H9 (cell line): ENCODE data around the gene KCTD18. TPM values are rescaled to one million over a fixed set of nuclear protein-coding genes. Genes with fewer than 3 reads are reported as not detected.

Source experiments
- DNase-seq: peaks from one replicate; pipeline ENCODE4 v3.0.0-alpha.2; 2017
- H2AFZ ChIP-seq: one replicate; pipeline ENCODE4 v1.6.1; 2013; ENCODE audit warnings: mild to moderate bottlenecking, low read length, control low read depth, moderate library complexity
- H2AK5ac ChIP-seq: 2 replicates; pipeline ENCODE4 v1.6.1; 2013; ENCODE audit warnings: low read length, control low read depth, mixed read lengths; ENCODE audit not compliant: insufficient read length
- H2BK120ac ChIP-seq: one replicate; pipeline ENCODE4 v1.6.1; 2013; ENCODE audit warnings: low read depth, mild to moderate bottlenecking, low read length, control low read depth, inconsistent platforms; ENCODE audit not compliant: poor library complexity, severe bottlenecking
- H2BK12ac ChIP-seq: 2 replicates; pipeline ENCODE4 v1.6.1; 2013; ENCODE audit warnings: low read length, control low read depth, mixed read lengths, low read depth; ENCODE audit not compliant: insufficient read length
- H2BK15ac ChIP-seq: 2 replicates; pipeline ENCODE4 v1.6.1; 2013; ENCODE audit warnings: low read depth, low read length, control low read depth
- H2BK20ac ChIP-seq: one replicate; pipeline ENCODE4 v1.6.1; 2013; ENCODE audit warnings: low read depth, mild to moderate bottlenecking, low read length, control low read depth, inconsistent platforms; ENCODE audit not compliant: poor library complexity, severe bottlenecking
- H2BK5ac ChIP-seq: 2 replicates; pipeline ENCODE4 v1.6.1; 2013; ENCODE audit warnings: low read length, control low read depth, mixed read lengths; ENCODE audit not compliant: insufficient read length
- H3K14ac ChIP-seq: 2 replicates; pipeline ENCODE4 v1.6.1; 2013; ENCODE audit warnings: low read length, control low read depth; ENCODE audit not compliant: insufficient read depth
- H3K18ac ChIP-seq: 2 replicates; pipeline ENCODE4 v1.6.1; 2013; ENCODE audit warnings: low read depth, mild to moderate bottlenecking, mixed read lengths, low read length, control low read depth; ENCODE audit not compliant: insufficient read length
- H3K23ac ChIP-seq: 2 replicates; pipeline ENCODE4 v1.6.1; 2013; ENCODE audit warnings: low read length, control low read depth, mixed read lengths, low read depth; ENCODE audit not compliant: insufficient read length
- H3K23me2 ChIP-seq: 2 replicates; pipeline ENCODE4 v1.6.1; 2013; ENCODE audit warnings: low read depth, mild to moderate bottlenecking, mixed read lengths, low read length, control low read depth; ENCODE audit not compliant: insufficient read length, poor library complexity, severe bottlenecking
- H3K27ac ChIP-seq: 2 replicates; pipeline ENCODE4 v1.5.1; 2013; ENCODE audit warnings: low read length, control low read depth, mixed read lengths, low read depth; ENCODE audit not compliant: insufficient read length
- H3K27me3 ChIP-seq: 2 replicates; pipeline ENCODE4 v1.6.1; 2013; ENCODE audit warnings: low read length, control low read depth, inconsistent platforms; ENCODE audit not compliant: insufficient read depth
- H3K4ac ChIP-seq: 2 replicates; pipeline ENCODE4 v1.6.1; 2013; ENCODE audit warnings: low read depth, mild to moderate bottlenecking, control low read depth, inconsistent platforms, low read length, moderate library complexity
- H3K4me1 ChIP-seq: 2 replicates; pipeline ENCODE4 v1.6.1; 2013; ENCODE audit warnings: low read length, control low read depth, inconsistent platforms; ENCODE audit not compliant: insufficient read depth
- H3K4me2 ChIP-seq: 2 replicates; pipeline ENCODE4 v1.6.1; 2013; ENCODE audit warnings: low read length, control low read depth, mixed read lengths; ENCODE audit not compliant: insufficient read length, insufficient read depth
- H3K56ac ChIP-seq: 2 replicates; pipeline ENCODE4 v1.6.1; 2013; ENCODE audit warnings: low read depth, mild to moderate bottlenecking, mixed read lengths, low read length, control low read depth; ENCODE audit not compliant: insufficient read length
- H3K79me1 ChIP-seq: 2 replicates; pipeline ENCODE4 v1.6.1; 2013; ENCODE audit warnings: low read depth, mild to moderate bottlenecking, moderate library complexity, low read length, control low read depth, inconsistent platforms; ENCODE audit not compliant: insufficient read depth, poor library complexity, severe bottlenecking
- H3K79me2 ChIP-seq: 2 replicates; pipeline ENCODE4 v1.6.1; 2013; ENCODE audit warnings: low read length, control low read depth, inconsistent platforms; ENCODE audit not compliant: insufficient read depth
- H3K9ac ChIP-seq: 2 replicates; pipeline ENCODE4 v1.6.1; 2013; ENCODE audit warnings: low read length, control low read depth, mixed read lengths; ENCODE audit not compliant: insufficient read length; ENCODE audit errors: extremely low read depth
- H3K9me3 ChIP-seq: one replicate; pipeline ENCODE4 v1.6.1; 2013; ENCODE audit warnings: low read depth, low read length, inconsistent platforms; ENCODE audit not compliant: control insufficient read depth
- H3T11ph ChIP-seq: one replicate; pipeline ENCODE4 v1.6.1; 2013; ENCODE audit warnings: mild to moderate bottlenecking, low read length, control low read depth, inconsistent platforms
- H4K20me1 ChIP-seq: one replicate; pipeline ENCODE4 v1.6.1; 2013; ENCODE audit not compliant: control insufficient read depth, insufficient read length, insufficient read depth
- H4K5ac ChIP-seq: 2 replicates; pipeline ENCODE4 v1.6.1; 2013; ENCODE audit warnings: low read depth, mild to moderate bottlenecking, mixed read lengths, low read length, control low read depth; ENCODE audit not compliant: insufficient read length
- H4K8ac ChIP-seq: replicated peaks from 2 replicates; pipeline ENCODE4 v1.6.1; 2013; ENCODE audit warnings: low read length, control low read depth, mixed read lengths, low read depth; ENCODE audit not compliant: insufficient read length
- H4K91ac ChIP-seq: 2 replicates; pipeline ENCODE4 v1.6.1; 2013; ENCODE audit warnings: low read depth, mild to moderate bottlenecking, moderate library complexity, mixed read lengths, low read length, control low read depth; ENCODE audit not compliant: insufficient read length
- H3K27ac Mint-ChIP-seq, 3 experiments: 2 replicates in 2 of 3; 3 replicates in 1 of 3; pipeline ENCODE4 v1.8.0; 2020 to 2021; ENCODE audit warnings: mixed read lengths in 3 of 3, mild to moderate bottlenecking in 1 of 3, moderate library complexity in 1 of 3
- H3K27me3 Mint-ChIP-seq: 2 replicates; pipeline ENCODE4 v1.8.0; 2021; ENCODE audit warnings: low read depth, mild to moderate bottlenecking, moderate library complexity, mixed read lengths
- H3K36me3 Mint-ChIP-seq, 3 experiments: 2 replicates in 2 of 3; 3 replicates in 1 of 3; pipeline ENCODE4 v1.8.0; 2020 to 2021; ENCODE audit warnings: low read depth in 3 of 3, mixed read lengths in 3 of 3; ENCODE audit not compliant: insufficient read depth in 1 of 3
- H3K4me1 Mint-ChIP-seq, 2 experiments: 2 replicates each; pipeline ENCODE4 v1.8.0; 2020; ENCODE audit warnings: mixed read lengths in 2 of 2
- H3K4me3 Mint-ChIP-seq, 2 experiments: 2 replicates in 1 of 2; 3 replicates in 1 of 2; pipeline ENCODE4 v1.8.0; 2020 to 2021; ENCODE audit warnings: mild to moderate bottlenecking in 2 of 2, mixed read lengths in 2 of 2, moderate library complexity in 1 of 2
- H3K9me3 Mint-ChIP-seq, 2 experiments: 2 replicates in 1 of 2; 3 replicates in 1 of 2; pipeline ENCODE4 v1.8.0; 2020; ENCODE audit warnings: mild to moderate bottlenecking in 2 of 2, mixed read lengths in 2 of 2, moderate library complexity in 1 of 2
- CTCF ChIP-seq: fragments of 200-600 bp; sonication (generic); conservative IDR thresholded peaks from 3 replicates; pipeline ENCODE4 v1.8.0; 2021; ENCODE audit warnings: antibody characterized with exemption, mild to moderate bottlenecking
- WGBS: extraction: QIAGEN DNeasy Blood & Tissue Kit; methylation state at CpG from one replicate; pipeline ENCODE4 v1.1.7; 2013; ENCODE audit warnings: missing lambda C conversion rate, low lambda C conversion rate, mixed read lengths; ENCODE audit not compliant: insufficient read length; ENCODE audit errors: extremely low coverage; 5-methylcytosine and 5-hydroxymethylcytosine counted together
- total RNA-seq: library from RNA; stranded (reverse); gene quantifications from 2 replicates; pipeline ENCODE4 v1.2.1, GENCODE V29; 2021

Gene KCTD18
- total RNA-seq, 1 experiment from 2014 or later: 4.9 TPM

GRCh38 chr2:200479692-200480265 is 30.1 kb downstream of the KCTD18 start:
- H2AFZ ChIP-seq: no peak overlapping the region
- no peak overlapping the region for H2AK5ac ChIP-seq
- no peak overlapping the region for H3K4me2 ChIP-seq
- no peak overlapping the region for H3K4me3 Mint-ChIP-seq
- H3K9ac ChIP-seq: no peak overlapping the region
- H4K20me1 ChIP-seq: no peaks in the 10 kb centered on the region
- no peak overlapping the region for H2BK15ac ChIP-seq
- H3K4me1 Mint-ChIP-seq: peaks cover 38 to 42% of the 10 kb centered on the region in 2 experiments
- no peaks in the 10 kb centered on the region for H3K23me2 ChIP-seq
- H3K27ac Mint-ChIP-seq: peak overlapping the region in 1 of 3 experiments; percentile 3; a peak in 2 of 7 replicates
- no peaks in the 10 kb centered on the region for H3K79me1 ChIP-seq
- H3K14ac ChIP-seq: no peak overlapping the region
- H3K27ac ChIP-seq: no peak overlapping the region
- H2BK5ac ChIP-seq: no peak overlapping the region
- H3K27me3 Mint-ChIP-seq: no peaks in the 10 kb centered on the region
- H3T11ph ChIP-seq: no peak overlapping the region
- no peak overlapping the region for H3K23ac ChIP-seq
- no peak for DNase-seq
- no peak overlapping the region for H3K56ac ChIP-seq
- H3K9me3 Mint-ChIP-seq: no peaks in the 10 kb centered on the region
- H3K4ac ChIP-seq: no peak overlapping the region
- no CpG with 5 or more reads among the region's 8 CpGs for WGBS
- TF ChIP-seq CTCF: no peak
- peaks cover 4% of the 10 kb centered on the region for H3K4me1 ChIP-seq
- H4K91ac ChIP-seq: no peak overlapping the region
- H4K5ac ChIP-seq: no peak overlapping the region
- no peak overlapping the region for H3K18ac ChIP-seq
- no peaks in the 10 kb centered on the region for H3K79me2 ChIP-seq
- H2BK120ac ChIP-seq: no peak overlapping the region
- H3K36me3 Mint-ChIP-seq: peaks cover 9 to 35% (median 11%) of the 10 kb centered on the region in 3 experiments
- H3K27me3 ChIP-seq: no peaks in the 10 kb centered on the region
- no peaks in the 10 kb centered on the region for H3K9me3 ChIP-seq
- no peak overlapping the region for H2BK20ac ChIP-seq
- no peak overlapping the region for H4K8ac ChIP-seq
- H2BK12ac ChIP-seq: no peak overlapping the region
